A673 (cell line): ENCODE results near the gene KMT5C. TPM values are rescaled to one million over a fixed set of nuclear protein-coding genes. Genes with fewer than 3 reads are reported as not detected.
A peak's percentile ranks its signal among the peaks of the same experiment; 100 is the strongest.

ENCODE experiments used
- BruUV-seq: library from RNA; stranded (reverse); fragments of 400-500 nt; replicated peaks from 2 replicates; lab custom pipeline; 2021; lab: Mats Ljungman, UMichigan
- CTCF ChIA-PET: fragments of 300-600 bp; sonication (Branson Sonifier 250); formaldehyde crosslinking; loops from one replicate; lab custom pipeline; 2022; ENCODE audit warnings: antibody characterized with exemption; lab: Charles Lee
- POLR2A ChIA-PET: fragments of 300-600 bp; sonication (Branson Sonifier 250); formaldehyde crosslinking; loops from one replicate; lab custom pipeline; 2022; ENCODE audit warnings: antibody characterized with exemption; ENCODE audit not compliant: low non-redundant PET; lab: Charles Lee
- DNase-seq: peaks from one replicate; pipeline ENCODE4 v3.0.0-alpha.2; 2015; ENCODE audit warnings: low spot score
- H3K27ac ChIP-seq: fragments of 200-600 bp; sonication (generic); 2 replicates; pipeline ENCODE4 v1.5.1; 2016; ENCODE audit warnings: mixed run types, low read depth, mild to moderate bottlenecking, mixed read lengths, antibody characterized with exemption, low read length; ENCODE audit not compliant: poor library complexity, severe bottlenecking
- H3K27me3 ChIP-seq: fragments of 200-600 bp; sonication (generic); replicated peaks from 2 replicates; pipeline ENCODE4 v1.6.1; 2017; ENCODE audit warnings: mixed run types, low read depth, mild to moderate bottlenecking, mixed read lengths, antibody characterized with exemption, low read length; ENCODE audit not compliant: insufficient read depth, poor library complexity
- H3K36me3 ChIP-seq: fragments of 200-600 bp; sonication (generic); 2 replicates; pipeline ENCODE4 v1.6.1; 2016; ENCODE audit warnings: mixed run types, mild to moderate bottlenecking, mixed read lengths, antibody characterized with exemption, low read length; ENCODE audit not compliant: insufficient read depth, poor library complexity, severe bottlenecking
- H3K4me1 ChIP-seq: fragments of 200-600 bp; sonication (generic); 2 replicates; pipeline ENCODE4 v1.6.1; 2017; ENCODE audit warnings: mixed run types, mild to moderate bottlenecking, mixed read lengths, antibody characterized with exemption, low read length; ENCODE audit not compliant: insufficient read depth, poor library complexity, severe bottlenecking
- H3K4me3 ChIP-seq: fragments of 200-600 bp; sonication (generic); 2 replicates; pipeline ENCODE4 v1.5.1; 2016; ENCODE audit warnings: low read depth, mixed run types, mild to moderate bottlenecking, mixed read lengths, low read length; ENCODE audit not compliant: poor library complexity, severe bottlenecking
- H3K9me3 ChIP-seq: fragments of 200-600 bp; sonication (generic); 2 replicates; pipeline ENCODE4 v1.6.1; 2016; ENCODE audit warnings: mixed run types, low read depth, mild to moderate bottlenecking, mixed read lengths, antibody characterized with exemption, low read length; ENCODE audit not compliant: poor library complexity, severe bottlenecking
- CTCF ChIP-seq: fragments of 300-800, 200-600 bp; sonication (generic); conservative IDR thresholded peaks from 2 replicates; pipeline ENCODE4 v1.5.1; 2017; ENCODE audit warnings: low read depth, mild to moderate bottlenecking, antibody characterized with exemption, low read length, moderate library complexity, mixed read lengths
- EZH2 ChIP-seq: fragments of 200-600 bp; sonication (generic); IDR thresholded peaks from 2 replicates; pipeline ENCODE4 v1.6.1; 2017; ENCODE audit warnings: borderline replicate concordance, low read depth, mild to moderate bottlenecking, mixed read lengths, antibody characterized with exemption, low read length; ENCODE audit not compliant: poor library complexity, severe bottlenecking
- intact Hi-C: fragments of 100-400 bp; cut with micrococcal nuclease; formaldehyde crosslinking; loops from one replicate; pipeline ENCODE4 v1.10.0; 2022; ENCODE audit not compliant: unreplicated experiment
- total RNA-seq: library from RNA; stranded (reverse); gene quantifications from 2 replicates; pipeline ENCODE4 v1.2.3, GENCODE V29; 2021

KMT5C gene
- total RNA-seq, 1 experiment from 2014 or later: 19.7 TPM

DNA sequence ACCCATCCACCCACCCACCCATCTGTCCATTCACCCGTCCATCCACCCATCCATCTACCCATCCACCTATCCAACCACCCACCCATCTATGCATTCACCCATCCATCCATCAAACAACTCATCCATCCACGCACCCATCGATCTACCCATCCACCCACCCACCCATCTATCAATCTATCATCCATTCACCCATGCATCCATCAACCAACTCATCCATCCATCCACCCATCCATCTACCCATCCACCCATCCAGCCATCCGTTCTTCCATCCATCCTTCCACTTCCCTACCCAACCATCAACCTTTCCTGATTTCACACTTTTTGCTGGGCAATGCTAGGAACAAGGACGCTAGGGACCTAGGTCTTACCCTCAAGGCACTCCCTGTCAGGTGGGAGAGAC is 42.3 kb downstream of the KMT5C start:
- CTCF ChIA-PET: no interaction called here
- no peak for DNase-seq
- no peak overlapping the region for H3K27ac ChIP-seq
- intact Hi-C loops: loop anchor here (10.0 kb wide), 1 partner anchor 77 kb away; no protein-coding TSS in a partner anchor
- no peak overlapping the region for H3K4me3 ChIP-seq
- no peaks in the 10 kb centered on the region for H3K9me3 ChIP-seq
- H3K27me3 ChIP-seq: no peaks in the 10 kb centered on the region
- peaks cover 10% of the 10 kb centered on the region for H3K4me1 ChIP-seq
- POLR2A ChIA-PET: no interaction called here
- H3K36me3 ChIP-seq: peaks cover 7% of the 10 kb centered on the region
- no TSS peak for BruUV-seq
- no peak for TF ChIP-seq EZH2
- no peak for TF ChIP-seq CTCF

- Histone ChIP-seq H3K27me3 (no peaks in the 10 kb centered on the region), H3K36me3 (peaks cover 13% of the 10 kb centered on the region), H3K27ac (no peak overlapping the region), H3K4me1 (peaks cover 14% of the 10 kb centered on the region), H3K9me3 (no peaks in the 10 kb centered on the region), H3K4me3 (no peak overlapping the region)
- ChIA-PET CTCF (no interaction called here), POLR2A (no interaction called here)
- TF ChIP-seq EZH2 (no peak), CTCF (no peak)
- DNase-seq: no peak
- BruUV-seq: no TSS peak
- intact Hi-C loops: loop anchor here (10.0 kb wide), 1 partner anchor 78 kb away; no protein-coding TSS in a partner anchor
Measured at GRCh38 chr19:55382522-55383054, 42.9 kb downstream of the KMT5C start.

- ChIA-PET CTCF (interaction anchor here (1.0 kb wide), 1 partner anchor 120 kb away, joined by 3 read pairs; no protein-coding TSS in a partner anchor), POLR2A (interaction anchor here (0.5 kb wide), 1 partner anchor 76 kb away, joined by 3 read pairs; no protein-coding TSS in a partner anchor)
- H3K9me3 ChIP-seq: no peaks in the 10 kb centered on the region
- DNase-seq: peak; percentile 73
- no peaks in the 10 kb centered on the region for H3K27me3 ChIP-seq
- peak overlapping the region; percentile 88 for H3K27ac ChIP-seq
- no peak for TF ChIP-seq EZH2
- 0 out of 2 replicates have a peak, but pooled peaks have one; percentile 19 for TF ChIP-seq CTCF
- H3K4me3 ChIP-seq: peak overlapping the region; percentile 98
- intact Hi-C loops: loop anchor here (10.0 kb wide), 1 partner anchor 79 kb away; no protein-coding TSS in a partner anchor
- BruUV-seq: no TSS peak
- peaks cover 22% of the 10 kb centered on the region for H3K36me3 ChIP-seq
- peaks cover 19% of the 10 kb centered on the region for H3K4me1 ChIP-seq
Measured at GRCh38 chr19:55383279-55384130, 43.8 kb downstream of the KMT5C start.
